NOMO-1 treated with DMSO at 0.1 percent for 48 hours (cell line): Measurements from ENCODE around the gene SLC39A11.
"Not testable (repeated sequence)": the region's sequence is repeated elsewhere in the genome, so short reads cannot be mapped to it uniquely, and the experiment has no call there.

Source experiments
- DNase-seq: peaks from one replicate; lab custom pipeline; 2025; ENCODE audit not compliant: unreplicated experiment; lab: John Stamatoyannopoulos, UW

SLC39A11 gene

GRCh38 chr17:73072219-73072962, 20.1 kb downstream of the SLC39A11 start:
- DNase-seq, result no peak

DNA sequence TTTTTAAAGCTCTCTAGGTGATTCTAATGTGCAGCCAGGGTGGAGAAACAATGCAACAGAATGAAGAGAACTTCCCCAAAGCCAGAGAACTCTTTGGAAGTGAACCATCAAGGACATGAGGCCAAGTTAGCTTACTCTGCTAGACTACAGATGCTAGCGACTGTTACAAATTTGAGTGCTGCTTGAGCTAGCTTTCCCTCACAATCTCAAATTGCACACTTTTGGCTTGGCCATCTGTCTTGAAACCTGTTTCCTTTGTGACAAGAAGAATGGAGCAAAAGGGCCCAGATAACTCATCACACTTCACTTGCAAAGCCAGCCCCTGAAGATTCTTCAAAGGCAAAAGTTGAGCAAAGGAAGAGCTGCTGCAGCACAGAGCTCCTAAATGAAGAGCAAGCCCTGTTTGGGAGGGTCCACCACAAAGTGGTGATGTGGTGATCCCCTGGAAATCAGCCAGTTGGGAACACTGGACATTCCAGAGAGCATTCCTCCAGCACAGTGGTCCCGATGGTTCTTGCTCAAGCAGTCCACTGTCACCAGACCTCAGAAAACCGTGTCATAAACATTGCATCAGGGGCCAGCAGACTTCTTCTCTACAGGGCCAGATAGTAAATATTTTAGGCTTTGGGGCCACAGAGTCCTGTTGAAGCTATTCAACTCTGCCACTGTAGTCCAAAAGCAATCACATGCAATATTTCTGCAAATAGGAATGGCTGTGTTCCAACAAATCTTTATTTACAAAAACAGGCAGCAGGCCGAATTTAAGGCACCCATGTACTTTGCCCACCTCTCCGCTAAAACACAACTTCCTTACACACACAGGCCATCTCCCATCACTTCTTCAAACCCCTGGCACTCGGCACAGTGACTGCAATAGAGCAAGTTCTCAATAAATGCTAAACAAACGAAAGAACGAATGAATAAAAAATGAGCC, 21.2 kb downstream of the SLC39A11 start:
- DNase-seq, result no peak

- no peak for DNase-seq
Measured at GRCh38 chr17:73069841-73070240, 22.6 kb downstream of the SLC39A11 start.

- DNase-seq, result no peak
Measured at GRCh38 chr17:73069164-73069770, 23.2 kb downstream of the SLC39A11 start.

GRCh38 chr17:73068322-73069153, 23.9 kb downstream of the SLC39A11 start:
- no peak for DNase-seq

GRCh38 chr17:73067699-73068098, 24.8 kb downstream of the SLC39A11 start:
- not testable (repeated sequence) for DNase-seq

DNA sequence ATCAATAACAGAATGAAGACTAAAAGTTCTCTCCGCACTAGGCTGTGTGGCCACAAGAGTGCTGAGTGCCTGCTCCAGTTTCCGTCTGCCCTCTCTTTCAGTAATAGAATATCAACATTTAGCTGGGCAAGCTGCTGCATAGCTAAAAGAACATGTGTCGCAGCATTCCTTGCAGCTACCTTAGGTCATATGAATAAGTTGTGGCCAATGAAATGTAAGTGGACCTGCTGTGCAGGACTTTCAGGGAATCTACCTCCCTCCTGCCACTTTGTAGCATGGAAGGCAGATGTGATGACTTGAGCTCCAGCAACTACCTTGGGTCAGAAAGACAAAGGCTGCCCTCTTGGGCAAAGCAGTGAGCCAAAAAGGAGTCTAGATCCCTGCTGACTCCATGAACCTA, 25.4 kb downstream of the SLC39A11 start:
- DNase-seq, result no peak

DNA sequence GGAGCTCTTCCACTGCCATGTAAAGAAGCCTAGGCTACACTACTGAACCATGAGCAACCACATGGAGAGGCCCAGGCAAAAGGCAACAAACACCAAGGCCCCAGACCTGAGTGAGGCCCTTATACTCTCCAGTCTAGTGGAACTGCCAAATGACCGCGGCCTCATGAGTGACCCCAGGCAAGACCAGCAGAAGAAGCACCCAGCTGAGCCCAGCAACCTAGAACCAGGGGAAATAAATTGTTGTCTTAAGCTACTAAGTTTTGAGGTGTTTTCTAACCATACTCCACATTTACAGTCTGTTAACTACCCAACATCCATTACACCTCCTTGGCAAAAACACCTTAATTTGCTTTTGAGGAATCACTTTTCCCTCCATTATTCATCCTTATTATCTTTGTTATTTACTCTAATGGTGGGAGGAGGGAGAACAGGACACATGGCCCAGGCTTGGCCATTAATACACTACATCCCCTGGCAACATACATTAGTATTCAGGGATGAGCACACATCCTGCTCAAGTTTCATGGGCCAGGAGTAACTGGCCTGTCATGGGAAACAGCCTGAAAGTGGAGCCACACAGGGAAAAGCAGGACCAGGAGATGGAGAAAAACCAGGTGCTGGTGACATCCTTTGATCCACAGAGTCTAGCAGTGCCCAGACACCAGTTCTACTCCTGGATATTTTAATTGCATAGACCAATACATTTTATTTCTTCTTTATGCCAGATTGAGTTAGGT, 26.2 kb downstream of the SLC39A11 start:
- DNase-seq, result no peak

GRCh38 chr17:73065376-73065775, 27.1 kb downstream of the SLC39A11 start:
- DNase-seq, result no peak

DNA sequence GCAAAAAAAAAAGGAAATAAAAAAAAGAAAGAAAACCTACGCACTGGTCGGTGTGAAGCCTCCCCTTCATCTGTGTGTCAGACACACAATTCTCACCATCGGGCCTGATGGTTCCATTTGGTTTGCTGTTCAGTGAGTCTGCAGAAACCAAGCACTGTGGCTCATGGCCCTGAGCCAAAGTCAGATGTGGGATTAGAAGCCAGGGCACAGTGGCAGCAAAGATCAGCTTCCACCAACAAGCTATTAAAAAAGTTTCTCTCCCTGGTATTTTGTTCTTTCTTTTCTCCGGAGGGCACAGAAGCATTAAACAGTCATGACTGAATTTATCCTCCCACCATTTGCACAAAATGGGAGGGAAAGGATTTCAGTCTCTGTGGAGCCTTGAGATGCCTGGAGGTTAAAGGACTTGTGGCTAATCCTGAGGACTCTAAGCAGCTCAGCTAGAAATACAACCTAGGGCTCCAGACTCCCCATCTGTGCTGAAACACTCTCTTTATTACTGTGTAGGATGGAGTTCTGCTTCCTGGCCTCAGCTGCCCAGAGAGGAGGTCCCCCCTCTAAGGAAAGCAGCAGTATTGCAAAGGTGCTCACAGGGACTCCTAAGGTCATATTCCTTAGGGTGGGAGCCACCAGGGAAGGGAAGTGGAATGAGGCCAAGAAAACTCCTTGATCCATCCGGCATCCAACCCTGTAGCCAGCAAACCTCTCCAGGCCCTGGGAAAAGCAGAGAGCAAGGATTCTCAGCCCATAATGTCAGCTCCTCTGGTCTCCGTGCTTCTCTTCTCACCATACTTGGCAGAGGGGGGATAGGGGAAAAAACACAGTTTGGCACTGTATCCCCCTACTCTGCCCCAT, 28.2 kb downstream of the SLC39A11 start:
- DNase-seq, result no peak

DNA sequence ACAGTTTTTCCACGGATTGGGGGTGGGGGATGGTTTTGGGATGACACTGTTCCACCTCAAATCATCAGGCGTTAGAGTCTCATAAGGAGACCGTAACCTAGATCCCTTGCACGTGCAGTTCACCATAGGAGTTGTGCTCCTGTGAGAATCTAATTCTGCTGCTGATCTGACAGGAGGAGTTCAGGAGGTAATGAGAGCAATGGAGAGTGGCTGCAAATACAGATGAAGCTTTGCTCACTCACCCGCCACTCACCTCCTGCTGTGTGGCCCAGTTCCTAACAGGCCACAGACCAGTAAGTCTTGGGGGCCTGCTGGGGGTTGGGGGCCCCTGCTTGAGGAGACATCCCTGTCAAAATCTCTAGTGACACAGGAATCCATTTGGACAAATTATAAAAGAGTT, 29.8 kb downstream of the SLC39A11 start:
- no peak for DNase-seq

DNA sequence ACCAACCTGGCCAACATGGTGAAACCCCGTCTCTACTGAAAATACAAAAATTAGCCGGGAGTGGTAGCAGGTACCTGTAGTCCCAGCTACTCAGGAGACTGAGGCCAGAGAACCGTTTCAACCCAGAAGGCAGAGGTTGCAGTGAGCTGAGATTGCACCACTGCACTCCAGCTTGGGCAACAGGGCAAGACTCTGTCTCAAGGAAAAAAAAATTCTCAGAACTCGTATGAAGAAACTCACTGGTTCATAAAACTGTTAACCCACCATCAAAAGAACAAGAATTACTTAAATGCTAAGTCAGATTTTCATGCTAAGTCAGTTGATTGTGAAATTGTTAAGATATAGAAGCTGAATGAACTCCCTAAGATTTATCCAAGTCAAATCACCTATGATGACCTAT, 31.3 kb downstream of the SLC39A11 start:
- DNase-seq, result peak; percentile 3

DNA sequence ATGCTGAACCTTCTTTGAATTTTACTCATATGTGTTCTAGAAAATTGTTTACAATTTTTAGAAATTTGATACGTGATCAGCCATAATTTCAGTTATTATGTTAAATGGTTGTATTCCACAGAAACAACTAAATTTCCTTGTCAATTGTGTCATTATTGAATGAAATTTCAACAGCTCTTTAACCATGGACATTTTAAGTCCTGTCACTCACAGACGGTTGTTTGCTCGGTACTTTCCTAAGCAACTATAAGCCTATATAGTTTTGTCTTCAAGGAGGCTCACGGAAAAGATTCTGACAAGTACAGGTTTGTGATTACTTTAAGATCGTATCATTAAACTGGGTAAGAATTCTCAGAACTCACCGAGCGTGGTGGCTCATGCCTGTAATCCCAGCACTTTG, 31.8 kb downstream of the SLC39A11 start:
- no peak for DNase-seq

DNA sequence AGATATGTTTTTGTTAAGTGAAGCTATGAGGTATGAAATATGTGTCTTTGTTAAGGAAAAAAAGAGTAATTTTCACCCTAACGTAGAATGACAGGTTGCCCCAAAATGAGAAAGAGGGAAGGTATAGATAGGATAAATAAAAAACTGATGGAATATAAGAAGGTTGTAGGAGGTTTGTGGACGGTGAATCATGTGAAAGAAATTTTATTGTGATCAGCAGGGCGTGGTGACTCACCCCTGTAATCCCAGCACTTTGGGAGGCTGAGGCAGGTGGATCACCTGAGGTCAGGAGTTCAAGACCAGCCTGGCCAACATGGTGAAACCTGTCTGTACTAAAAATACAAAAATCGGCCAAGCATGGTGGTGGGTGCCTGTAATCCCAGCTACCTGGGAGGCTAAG, 32.8 kb downstream of the SLC39A11 start:
- not testable (repeated sequence) for DNase-seq

- no peak for DNase-seq
Measured at GRCh38 chr17:73058022-73058421, 34.5 kb downstream of the SLC39A11 start.

DNA sequence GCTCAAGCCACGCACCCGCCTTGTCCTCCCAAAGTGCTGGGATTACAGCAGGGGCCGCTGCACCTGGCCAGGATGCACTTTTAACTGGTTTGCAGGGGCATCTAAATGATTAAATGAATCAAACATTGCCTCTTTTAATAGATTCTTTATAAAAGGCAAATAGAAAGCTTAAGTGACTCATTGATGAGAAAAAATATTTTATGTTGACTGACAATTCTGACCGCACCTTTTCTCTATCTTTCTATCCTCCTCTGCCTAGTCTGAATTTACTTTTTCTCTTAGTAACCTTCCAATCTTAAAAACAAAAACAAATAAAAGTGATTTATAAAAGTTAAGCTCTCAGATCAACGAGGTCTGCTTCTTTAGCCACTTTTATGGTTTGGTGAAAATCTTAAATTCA, 35.3 kb downstream of the SLC39A11 start:
- no peak for DNase-seq

DNA sequence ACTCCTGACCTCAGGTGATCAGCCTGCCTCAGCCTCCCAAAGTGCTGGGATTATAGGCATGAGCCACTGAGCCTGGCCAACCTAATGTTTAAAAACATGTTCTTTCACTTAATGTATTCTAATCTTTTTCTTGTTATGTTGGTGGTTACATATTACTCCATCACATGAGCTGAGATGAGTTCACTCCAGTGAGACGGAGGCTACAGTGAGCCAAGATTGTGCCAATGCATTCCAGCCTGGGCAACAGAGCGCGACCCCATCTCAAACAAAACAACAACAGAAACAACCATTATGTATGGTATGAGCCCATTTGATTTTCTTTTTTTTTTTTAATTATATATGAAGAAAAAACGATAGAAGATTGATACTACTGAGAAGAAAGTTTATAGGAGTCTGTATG, 39.6 kb downstream of the SLC39A11 start:
- DNase-seq, result no peak

DNA sequence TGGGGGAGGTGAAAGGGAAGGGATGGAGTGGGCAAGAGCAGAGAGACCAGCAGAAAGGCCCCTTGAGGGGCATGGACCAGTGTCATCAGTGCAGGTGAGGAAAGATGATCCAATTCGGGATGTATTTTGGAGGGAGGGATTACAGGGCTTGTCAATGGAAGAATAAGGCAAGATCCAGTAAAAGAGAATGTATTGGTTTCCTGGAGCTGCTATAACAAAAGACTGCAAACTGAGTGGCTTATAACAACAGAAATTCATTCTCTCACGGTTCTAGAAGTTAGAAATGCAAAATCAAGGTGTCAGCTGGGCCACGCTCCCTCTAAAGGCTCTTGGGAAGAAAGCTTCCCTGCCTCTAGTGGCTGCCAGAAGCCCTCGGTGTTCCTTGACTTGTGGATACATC, 41.7 kb downstream of the SLC39A11 start:
- DNase-seq, result no peak

- DNase-seq, result no peak
Measured at GRCh38 chr17:73048170-73048569, 44.3 kb downstream of the SLC39A11 start.
